ENCODE measurements around the gene SERPINB8.

GRCh38 chr18:63980027-63980426, 10.1 kb downstream of the SERPINB8 start:
- TF ChIP-seq CTCF (IDR thresholded peaks at IDR 0.05; ENCODE audit: insufficient read depth, low read depth, low read length) (no peak), EZH2 (IDR thresholded peaks at IDR 0.05; ENCODE audit: insufficient read depth, low read length) (no peak)
